CD4-positive, alpha-beta T cell (primary cell): Measurements from ENCODE around the gene A3GALT2. TPM values are rescaled to one million over a fixed set of nuclear protein-coding genes. Genes with fewer than 3 reads are reported as not detected.

Experiments
- ATAC-seq: fragments of 200-7000 bp; cut with Tn5 transposase; one replicate; pipeline ENCODE4 v1.10.0; 2022; ENCODE audit warnings: mild to moderate bottlenecking; ENCODE audit not compliant: poor library complexity
- CTCF ChIA-PET: fragments of 350-600 bp; sonication (Branson Sonifier 250); formaldehyde crosslinking; loops from one replicate; lab custom pipeline; 2021; ENCODE audit warnings: antibody characterized with exemption, inconsistent platforms; lab: Charles Lee
- POLR2A ChIA-PET: fragments of 350-600 bp; sonication (Branson Sonifier 250); formaldehyde crosslinking; loops from one replicate; lab custom pipeline; 2021; ENCODE audit warnings: antibody characterized with exemption, inconsistent platforms; lab: Charles Lee
- DNase-seq, 14 experiments: peaks; one replicate each; pipeline ENCODE4 v3.0.0-alpha.2; 2013 to 2020; ENCODE audit warnings: mixed read lengths in 2 of 14
- H3K27ac ChIP-seq, 2 donors: one replicate each; pipeline versions ENCODE4 v1.5.1 to v1.7.0; 2013; ENCODE audit warnings: low read length in 2 of 2, low read depth in 1 of 2, mild to moderate bottlenecking in 1 of 2
- H3K27me3 ChIP-seq, 2 experiments: 1 replicate in 1 of 2; 2 replicates in 1 of 2; pipeline versions ENCODE4 v1.6.1 to v1.7.0; 2013; ENCODE audit warnings: low read length in 2 of 2, control low read depth in 1 of 2, mild to moderate bottlenecking in 1 of 2, moderate library complexity in 1 of 2; ENCODE audit not compliant: insufficient read depth in 2 of 2, control insufficient read depth in 1 of 2
- H3K36me3 ChIP-seq: one replicate; pipeline ENCODE4 v1.6.1; 2013; ENCODE audit warnings: low read length, control low read depth; ENCODE audit not compliant: insufficient read depth
- H3K4me1 ChIP-seq: one replicate; pipeline ENCODE4 v1.6.1; 2013; ENCODE audit warnings: low read length, control low read depth; ENCODE audit not compliant: insufficient read depth
- H3K4me3 ChIP-seq: one replicate; pipeline ENCODE4 v1.5.1; 2013; ENCODE audit warnings: mild to moderate bottlenecking, low read length, moderate library complexity
- H3K9me3 ChIP-seq, 2 experiments: 1 replicate in 1 of 2; 2 replicates in 1 of 2; pipeline versions ENCODE4 v1.6.1 to v1.7.0; 2013; ENCODE audit warnings: low read length in 2 of 2, mild to moderate bottlenecking in 2 of 2, control low read depth in 1 of 2, moderate library complexity in 1 of 2; ENCODE audit not compliant: control insufficient read depth in 1 of 2, insufficient read depth in 1 of 2
- H3K27ac Mint-ChIP-seq: one replicate; pipeline ENCODE4 v1.8.0; 2020; ENCODE audit warnings: mixed read lengths
- H3K27me3 Mint-ChIP-seq: one replicate; pipeline ENCODE4 v1.8.0; 2021; ENCODE audit warnings: mixed read lengths
- H3K36me3 Mint-ChIP-seq: one replicate; pipeline ENCODE4 v1.8.0; 2021; ENCODE audit warnings: low read depth, mixed read lengths
- H3K4me1 Mint-ChIP-seq: one replicate; pipeline ENCODE4 v1.8.0; 2021; ENCODE audit warnings: low read depth, mixed read lengths
- H3K4me3 Mint-ChIP-seq: one replicate; pipeline ENCODE4 v1.8.0; 2020; ENCODE audit warnings: mild to moderate bottlenecking, mixed read lengths
- H3K9me3 Mint-ChIP-seq: one replicate; pipeline ENCODE4 v1.8.0; 2020; ENCODE audit warnings: mixed read lengths
- CTCF ChIP-seq: fragments of 200-600 bp; IDR thresholded peaks from one replicate; pipeline ENCODE4 v1.8.0; 2022; ENCODE audit warnings: antibody characterized with exemption, mild to moderate bottlenecking
- intact Hi-C, 2 experiments: fragments of 100-400 bp; cut with DNase I in 1 of 2; cut with micrococcal nuclease in 1 of 2; formaldehyde crosslinking; loops; one replicate each; pipeline versions ENCODE4 v1.15.1 to v1.9.0; 2023 to 2025; cut with DNase I, micrococcal nuclease
- total RNA-seq, 174 experiments: library from RNA in 2 of 174; stranded (reverse) in 2 of 174; gene quantifications; one replicate each; pipeline ENCODE4 v1.2.3 and lab custom pipeline; 2021 to 2026

The A3GALT2 gene
- total RNA-seq, 2 experiments from 2014 or later: not detected

- Mint-ChIP-seq H3K4me3 (no peak overlapping the region), H3K27ac (no peak overlapping the region), H3K4me1 (peaks cover 26% of the 10 kb centered on the region), H3K36me3 (peaks cover 32% of the 10 kb centered on the region), H3K9me3 (no peaks in the 10 kb centered on the region), H3K27me3 (peaks cover 9% of the 10 kb centered on the region)
- H3K4me1 ChIP-seq: peaks cover 24% of the 10 kb centered on the region
- ChIA-PET POLR2A (no interaction called here), CTCF (no interaction called here)
- intact Hi-C loops: no loop called here
- H3K36me3 ChIP-seq: peaks cover 18% of the 10 kb centered on the region
- peak in 2 of 14 experiments; percentile 18 to 32 for DNase-seq
- ATAC-seq: peak; percentile 41
- no peak for TF ChIP-seq CTCF
- H3K4me3 ChIP-seq: no peak overlapping the region
- H3K9me3 ChIP-seq: no peaks in the 10 kb centered on the region
- peaks cover 3 to 12% of the 10 kb centered on the region in 2 experiments for H3K27me3 ChIP-seq
- H3K27ac ChIP-seq: peak overlapping the region in 1 of 2 donors; percentile 1
These were observed 18.6 kb downstream of the A3GALT2 start for GRCh38 chr1:33302325-33302724.

DNA sequence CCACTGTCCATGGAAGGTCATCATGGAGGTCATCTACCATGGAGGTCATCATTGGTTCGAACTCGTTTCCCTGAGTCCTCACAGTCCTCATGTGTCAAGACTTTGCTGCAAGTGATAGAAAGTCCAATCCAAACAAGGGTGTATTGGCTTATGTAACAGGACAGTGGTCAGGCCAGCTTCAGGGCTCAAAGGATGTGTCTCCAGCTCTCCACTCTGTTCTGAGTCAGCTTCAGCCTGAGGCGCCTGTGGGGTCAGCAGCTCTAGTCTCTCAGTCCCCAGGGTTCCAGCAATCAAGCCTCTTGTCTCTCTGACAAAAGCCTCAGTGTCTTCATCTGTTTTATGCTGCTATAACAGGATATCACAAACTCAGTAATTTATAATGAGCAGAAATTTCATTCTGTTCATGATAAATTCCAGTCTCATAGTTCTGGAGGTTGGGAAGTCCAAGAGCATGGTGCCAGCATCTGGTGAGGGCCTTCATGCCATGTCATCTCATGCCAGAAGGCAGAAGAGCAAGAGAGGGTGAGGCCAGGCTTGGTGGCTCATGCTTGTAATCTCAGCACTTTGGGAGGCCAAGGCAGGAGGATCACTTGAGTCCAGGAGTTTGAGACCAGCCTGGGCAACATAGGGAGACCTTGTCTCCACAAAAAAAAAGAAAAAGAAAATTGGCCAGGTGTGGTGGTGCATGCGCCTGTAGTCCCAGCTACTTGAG, 19.5 kb downstream of the A3GALT2 start:
- Histone ChIP-seq H3K4me3 (no peak overlapping the region), H3K27ac (no peak overlapping the region), H3K36me3 (peaks cover 25% of the 10 kb centered on the region), H3K4me1 (peaks cover 24% of the 10 kb centered on the region), H3K27me3 (peaks cover 2 to 5% of the 10 kb centered on the region in 2 experiments), H3K9me3 (no peaks in the 10 kb centered on the region)
- peaks cover 9% of the 10 kb centered on the region for H3K27me3 Mint-ChIP-seq
- peaks cover 26% of the 10 kb centered on the region for H3K4me1 Mint-ChIP-seq
- DNase-seq: no peak
- no peak overlapping the region for H3K4me3 Mint-ChIP-seq
- ChIA-PET CTCF (no interaction called here), POLR2A (no interaction called here)
- no peak overlapping the region for H3K27ac Mint-ChIP-seq
- H3K36me3 Mint-ChIP-seq: peaks cover 40% of the 10 kb centered on the region
- no peak for TF ChIP-seq CTCF
- H3K9me3 Mint-ChIP-seq: no peaks in the 10 kb centered on the region
- no peak for ATAC-seq
- intact Hi-C loops: no loop called here

GRCh38 chr1:33300673-33301072, 20.2 kb downstream of the A3GALT2 start:
- Mint-ChIP-seq H3K27me3 (peaks cover 3% of the 10 kb centered on the region), H3K4me3 (no peak overlapping the region), H3K9me3 (no peaks in the 10 kb centered on the region), H3K27ac (no peak overlapping the region), H3K36me3 (peaks cover 48% of the 10 kb centered on the region), H3K4me1 (peaks cover 29% of the 10 kb centered on the region)
- DNase-seq (no peak), ATAC-seq (no peak)
- H3K4me1 ChIP-seq: peaks cover 26% of the 10 kb centered on the region
- CTCF ChIA-PET: no interaction called here
- H3K27ac ChIP-seq: no peak overlapping the region
- H3K36me3 ChIP-seq: peaks cover 33% of the 10 kb centered on the region
- TF ChIP-seq CTCF: no peak
- H3K9me3 ChIP-seq: no peaks in the 10 kb centered on the region
- intact Hi-C loops: no loop called here
- H3K4me3 ChIP-seq: no peak overlapping the region
- H3K27me3 ChIP-seq: no peaks in the 10 kb centered on the region
- POLR2A ChIA-PET: no interaction called here
